Measurements from ENCODE around the gene RARB.

Gene RARB

GRCh38 chr3:25396251-25396650 is 31.8 kb upstream of the RARB start:
- no peak overlapping the region for H3K27ac ChIP-seq (ENCODE audit: extremely low read depth, low read depth, low read length)
- CTCF ChIA-PET = no interaction called here
- TF ChIP-seq ZNF366 (tag by site-specific recombination; conservative IDR thresholded peaks at IDR 0.05) (no peak), ZNF114 (tag by site-specific recombination; IDR thresholded peaks at IDR 0.05) (no peak), FEZF1 (tag by site-specific recombination; IDR thresholded peaks at IDR 0.05) (peak; percentile 52; the same call in 1 of the 2 replicates), ZNF23 (tag by site-specific recombination; IDR thresholded peaks at IDR 0.05; ENCODE audit: borderline replicate concordance) (no peak), ZNF391 (tag by site-specific recombination; IDR thresholded peaks at IDR 0.05; ENCODE audit: borderline replicate concordance, low read depth) (no peak)
- TF ChIP-seq, protein P1, sequence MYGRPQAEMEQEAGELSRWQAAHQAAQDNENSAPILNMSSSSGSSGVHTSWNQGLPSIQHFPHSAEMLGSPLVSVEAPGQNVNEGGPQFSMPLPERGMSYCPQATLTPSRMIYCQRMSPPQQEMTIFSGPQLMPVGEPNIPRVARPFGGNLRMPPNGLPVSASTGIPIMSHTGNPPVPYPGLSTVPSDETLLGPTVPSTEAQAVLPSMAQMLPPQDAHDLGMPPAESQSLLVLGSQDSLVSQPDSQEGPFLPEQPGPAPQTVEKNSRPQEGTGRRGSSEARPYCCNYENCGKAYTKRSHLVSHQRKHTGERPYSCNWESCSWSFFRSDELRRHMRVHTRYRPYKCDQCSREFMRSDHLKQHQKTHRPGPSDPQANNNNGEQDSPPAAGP (tag by site-specific recombination; IDR thresholded peaks at IDR 0.05) = no peak

GRCh38 chr3:25396686-25397085 is 31.4 kb upstream of the RARB start:
- POLR2A ChIA-PET = no interaction called here

More at GRCh38 chr3:25396251-25396650, 31.8 kb upstream of the RARB start:
- Histone ChIP-seq H3K4me3 (ENCODE audit: low read depth, low read length) (no peak overlapping the region), H3K36me3 (ENCODE audit: control insufficient read depth in 2 of 2, insufficient read depth in 1 of 2, low read length in 2 of 2) (no peaks in the 10 kb centered on the region), H3K4me1 (ENCODE audit: control insufficient read depth, insufficient read depth, low read length) (no peaks in the 10 kb centered on the region), H3K9me3 (ENCODE audit: control insufficient read depth, insufficient read depth, low read depth, low read length) (no peaks in the 10 kb centered on the region)
- POLR2A ChIA-PET = no interaction called here

DNA sequence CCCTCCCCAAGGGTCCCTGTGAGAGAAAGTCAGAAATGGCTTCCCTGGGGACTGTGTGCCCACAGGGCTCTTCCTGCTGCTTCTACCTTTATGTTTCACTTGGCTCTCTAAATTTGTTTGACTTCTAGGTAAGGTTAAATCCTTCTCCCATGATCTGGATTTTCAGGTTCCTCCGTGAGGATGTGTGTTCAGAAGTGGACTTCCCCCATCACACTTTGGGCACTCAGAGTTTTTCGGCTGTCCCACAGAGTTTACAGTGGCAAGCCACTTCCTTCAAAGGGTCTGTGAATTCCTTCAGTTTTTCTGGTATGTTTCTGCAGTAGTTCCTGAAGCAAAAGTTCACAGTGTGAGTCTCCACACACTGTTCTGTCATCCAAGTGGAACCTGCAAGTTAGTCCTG is 30.9 kb upstream of the RARB start:
- Histone ChIP-seq H3K27ac (ENCODE audit: extremely low read depth, low read depth, low read length) (no peak overlapping the region), H3K4me3 (ENCODE audit: low read depth, low read length) (no peak overlapping the region), H3K36me3 (ENCODE audit: control insufficient read depth in 2 of 2, insufficient read depth in 1 of 2, low read length in 2 of 2) (no peaks in the 10 kb centered on the region), H3K4me1 (ENCODE audit: control insufficient read depth, insufficient read depth, low read length) (no peaks in the 10 kb centered on the region), H3K9me3 (ENCODE audit: control insufficient read depth, insufficient read depth, low read depth, low read length) (no peaks in the 10 kb centered on the region)
- ChIA-PET POLR2A (no interaction called here), CTCF (no interaction called here)
- no peak for TF ChIP-seq ZNF776 (tag by site-specific recombination; IDR thresholded peaks at IDR 0.05; ENCODE audit: borderline replicate concordance)
- 0 out of 2 replicates have a peak, but pooled peaks have one; percentile 5 for TF ChIP-seq ZIC2 (tag by site-specific recombination; IDR thresholded peaks at IDR 0.05)

More at GRCh38 chr3:25396686-25397085, 31.4 kb upstream of the RARB start:
- H3K36me3 ChIP-seq (ENCODE audit: control insufficient read depth in 2 of 2, insufficient read depth in 1 of 2, low read length in 2 of 2) = no peaks in the 10 kb centered on the region
- no peaks in the 10 kb centered on the region for H3K4me1 ChIP-seq (ENCODE audit: control insufficient read depth, insufficient read depth, low read length)
- no peaks in the 10 kb centered on the region for H3K9me3 ChIP-seq (ENCODE audit: control insufficient read depth, insufficient read depth, low read depth, low read length)
- H3K27ac ChIP-seq (ENCODE audit: extremely low read depth, low read depth, low read length) = no peak overlapping the region
- CTCF ChIA-PET = no interaction called here
- TF ChIP-seq ZNF549 (tag by site-specific recombination; IDR thresholded peaks at IDR 0.05) = no peak
- TF ChIP-seq KLF1 (tag by site-specific recombination; IDR thresholded peaks at IDR 0.05) = peak; percentile 42; the same call in 1 of the 2 replicates
- TF ChIP-seq ZIC2 (tag by site-specific recombination; IDR thresholded peaks at IDR 0.05) = 0 out of 2 replicates have a peak, but pooled peaks have one; percentile 16
- H3K4me3 ChIP-seq (ENCODE audit: low read depth, low read length) = no peak overlapping the region

DNA sequence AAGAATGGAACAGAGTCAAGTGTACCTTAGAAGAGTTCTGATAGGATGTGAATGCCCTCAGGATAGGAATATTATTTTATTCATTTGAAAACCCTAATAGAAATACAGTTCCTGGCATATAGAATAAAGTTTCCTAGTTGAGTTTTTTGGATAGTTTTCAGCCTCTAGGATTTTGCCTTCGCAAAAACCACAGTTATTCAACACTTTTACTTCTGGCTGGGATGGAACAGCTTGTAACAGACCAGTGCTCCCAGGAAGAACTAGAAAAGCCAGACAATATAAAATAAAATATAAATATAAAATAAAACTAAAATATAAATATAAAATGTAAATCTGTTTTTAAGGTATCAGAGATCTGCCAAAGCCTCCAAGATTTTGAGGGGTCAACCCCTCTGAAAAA is 27.5 kb upstream of the RARB start:
- no peak for TF ChIP-seq ZFP3 (tag by site-specific recombination; IDR thresholded peaks at IDR 0.05; ENCODE audit: low read depth)
- TF ChIP-seq, protein P2, sequence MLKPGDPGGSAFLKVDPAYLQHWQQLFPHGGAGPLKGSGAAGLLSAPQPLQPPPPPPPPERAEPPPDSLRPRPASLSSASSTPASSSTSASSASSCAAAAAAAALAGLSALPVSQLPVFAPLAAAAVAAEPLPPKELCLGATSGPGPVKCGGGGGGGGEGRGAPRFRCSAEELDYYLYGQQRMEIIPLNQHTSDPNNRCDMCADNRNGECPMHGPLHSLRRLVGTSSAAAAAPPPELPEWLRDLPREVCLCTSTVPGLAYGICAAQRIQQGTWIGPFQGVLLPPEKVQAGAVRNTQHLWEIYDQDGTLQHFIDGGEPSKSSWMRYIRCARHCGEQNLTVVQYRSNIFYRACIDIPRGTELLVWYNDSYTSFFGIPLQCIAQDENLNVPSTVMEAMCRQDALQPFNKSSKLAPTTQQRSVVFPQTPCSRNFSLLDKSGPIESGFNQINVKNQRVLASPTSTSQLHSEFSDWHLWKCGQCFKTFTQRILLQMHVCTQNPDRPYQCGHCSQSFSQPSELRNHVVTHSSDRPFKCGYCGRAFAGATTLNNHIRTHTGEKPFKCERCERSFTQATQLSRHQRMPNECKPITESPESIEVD (tag by site-specific recombination; IDR thresholded peaks at IDR 0.05) = no peak
- ChIA-PET CTCF (no interaction called here), POLR2A (no interaction called here)
- no peak overlapping the region for H3K27ac ChIP-seq (ENCODE audit: extremely low read depth, low read depth, low read length)
- no peak overlapping the region for H3K4me3 ChIP-seq (ENCODE audit: low read depth, low read length)
- H3K36me3 ChIP-seq (ENCODE audit: control insufficient read depth in 2 of 2, insufficient read depth in 1 of 2, low read length in 2 of 2) = no peaks in the 10 kb centered on the region
- H3K4me1 ChIP-seq (ENCODE audit: control insufficient read depth, insufficient read depth, low read length) = no peaks in the 10 kb centered on the region
- no peaks in the 10 kb centered on the region for H3K9me3 ChIP-seq (ENCODE audit: control insufficient read depth, insufficient read depth, low read depth, low read length)

- H3K27ac ChIP-seq (ENCODE audit: extremely low read depth, low read depth, low read length) = no peak overlapping the region
- ChIA-PET POLR2A (no interaction called here), CTCF (no interaction called here)
- H3K36me3 ChIP-seq (ENCODE audit: control insufficient read depth in 2 of 2, insufficient read depth in 1 of 2, low read length in 2 of 2) = no peaks in the 10 kb centered on the region
- H3K9me3 ChIP-seq (ENCODE audit: control insufficient read depth, insufficient read depth, low read depth, low read length) = no peaks in the 10 kb centered on the region
- no peaks in the 10 kb centered on the region for H3K4me1 ChIP-seq (ENCODE audit: control insufficient read depth, insufficient read depth, low read length)
- no peak overlapping the region for H3K4me3 ChIP-seq (ENCODE audit: low read depth, low read length)
- TF ChIP-seq, protein P3, sequence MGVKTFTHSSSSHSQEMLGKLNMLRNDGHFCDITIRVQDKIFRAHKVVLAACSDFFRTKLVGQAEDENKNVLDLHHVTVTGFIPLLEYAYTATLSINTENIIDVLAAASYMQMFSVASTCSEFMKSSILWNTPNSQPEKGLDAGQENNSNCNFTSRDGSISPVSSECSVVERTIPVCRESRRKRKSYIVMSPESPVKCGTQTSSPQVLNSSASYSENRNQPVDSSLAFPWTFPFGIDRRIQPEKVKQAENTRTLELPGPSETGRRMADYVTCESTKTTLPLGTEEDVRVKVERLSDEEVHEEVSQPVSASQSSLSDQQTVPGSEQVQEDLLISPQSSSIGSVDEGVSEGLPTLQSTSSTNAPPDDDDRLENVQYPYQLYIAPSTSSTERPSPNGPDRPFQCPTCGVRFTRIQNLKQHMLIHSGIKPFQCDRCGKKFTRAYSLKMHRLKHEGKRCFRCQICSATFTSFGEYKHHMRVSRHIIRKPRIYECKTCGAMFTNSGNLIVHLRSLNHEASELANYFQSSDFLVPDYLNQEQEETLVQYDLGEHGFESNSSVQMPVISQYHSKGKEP (tag by site-specific recombination; IDR thresholded peaks at IDR 0.05) = no peak
- TF ChIP-seq HOXA7 (CRISPR knock-in tag; IDR thresholded peaks at IDR 0.05; ENCODE audit: borderline replicate concordance) = no peak
- no peak for TF ChIP-seq OSR2 (tag by site-specific recombination; IDR thresholded peaks at IDR 0.05)
- TF ChIP-seq ZNF548 (tag by site-specific recombination; IDR thresholded peaks at IDR 0.05) = no peak
- no peak for TF ChIP-seq ZBTB49 (tag by site-specific recombination; IDR thresholded peaks at IDR 0.05; ENCODE audit: low read depth)
- TF ChIP-seq YY1 (tag by site-specific recombination; IDR thresholded peaks at IDR 0.05) = no peak
- TF ChIP-seq ZNF623 (tag by site-specific recombination; IDR thresholded peaks at IDR 0.05) = no peak
These were observed 24.1 kb upstream of the RARB start for GRCh38 chr3:25403968-25404367.
